K562 (cell line): ENCODE results near the gene ERVFRD-1.

Source experiments
- CEBPB ChIP-seq: fragments of 450-650 bp; IDR thresholded peaks from 2 replicates; pipeline ENCODE4 v1.6.1; 2016; ENCODE audit warnings: missing genetic modification characterization, missing compliant biosample characterization
- FIP1L1 ChIP-seq: fragments of 200-400 bp; formaldehyde crosslinking; IDR thresholded peaks from 2 replicates; pipeline ENCODE4 v1.6.1; 2018; ENCODE audit warnings: mild to moderate bottlenecking, low read depth, low read length; ENCODE audit not compliant: poor library complexity, severe bottlenecking
- MCM7 ChIP-seq, 2 experiments: fragments of 450-650 bp; IDR thresholded peaks; 2 replicates each; pipeline ENCODE4 v1.6.1; 2016 to 2018
- NFE2L1 ChIP-seq: fragments of 450-650 bp; IDR thresholded peaks from 2 replicates; pipeline ENCODE4 v1.6.1; 2016; ENCODE audit warnings: missing genetic modification characterization, low read depth, mild to moderate bottlenecking, missing compliant biosample characterization, moderate library complexity, borderline replicate concordance
- PHF8 ChIP-seq: fragments of 200-600 bp; sonication (generic); IDR thresholded peaks from 2 replicates; pipeline ENCODE4 v1.6.1; 2012; ENCODE audit warnings: mixed run types, mild to moderate bottlenecking, inconsistent platforms, low read length, moderate library complexity, borderline replicate concordance
- TF ChIP-seq, protein P1 (sequence below), 3 experiments: IDR thresholded peaks in 2 of 3; conservative IDR thresholded peaks in 1 of 3; 2 replicates each; pipeline ENCODE4 v1.5.1; 2011 to 2012; ENCODE audit warnings: low read length in 3 of 3, mild to moderate bottlenecking in 3 of 3, control low read depth in 2 of 3, improper control_type of control experiment in 1 of 3, inconsistent platforms in 1 of 3, low read depth in 1 of 3, mixed read lengths in 1 of 3, moderate library complexity in 1 of 3; ENCODE audit not compliant: insufficient read depth in 2 of 3
- TF ChIP-seq, protein P2 (sequence below): sonication (generic); formaldehyde crosslinking; IDR thresholded peaks from 2 replicates; pipeline ENCODE4 v1.9.0; 2022; ENCODE audit warnings: mild to moderate bottlenecking, missing genetic modification reagents
- TF ChIP-seq, protein P3 (sequence below): fragments of 250-450 bp; sonication (Bioruptor Pico); IDR thresholded peaks from 2 replicates; pipeline ENCODE4 v1.4.0; 2020

DNA sequence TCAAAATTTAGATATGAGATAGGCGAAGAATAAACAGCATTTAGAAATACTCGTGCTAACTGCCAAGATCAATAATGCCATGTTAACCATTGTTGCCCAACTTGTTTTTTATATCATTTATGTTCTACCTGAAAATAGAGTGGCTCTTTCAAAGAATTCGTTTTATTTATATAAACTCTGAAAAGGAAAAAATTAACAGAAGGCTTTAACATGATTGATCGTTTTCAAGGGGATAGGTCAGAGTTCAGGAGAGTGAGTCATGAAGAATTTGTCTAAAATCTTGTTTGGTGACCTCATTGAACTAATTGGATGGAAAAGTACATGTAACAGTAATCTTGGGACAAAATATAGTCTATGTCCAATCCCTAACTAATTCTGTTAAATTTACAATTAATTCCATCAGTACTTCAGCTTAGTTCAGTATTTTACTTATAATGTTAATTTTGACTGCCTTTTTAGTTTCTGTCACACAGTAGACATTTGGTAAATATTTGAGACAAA lies 56.3 kb downstream of the ERVFRD-1 start:
- TF ChIP-seq, protein P1, sequence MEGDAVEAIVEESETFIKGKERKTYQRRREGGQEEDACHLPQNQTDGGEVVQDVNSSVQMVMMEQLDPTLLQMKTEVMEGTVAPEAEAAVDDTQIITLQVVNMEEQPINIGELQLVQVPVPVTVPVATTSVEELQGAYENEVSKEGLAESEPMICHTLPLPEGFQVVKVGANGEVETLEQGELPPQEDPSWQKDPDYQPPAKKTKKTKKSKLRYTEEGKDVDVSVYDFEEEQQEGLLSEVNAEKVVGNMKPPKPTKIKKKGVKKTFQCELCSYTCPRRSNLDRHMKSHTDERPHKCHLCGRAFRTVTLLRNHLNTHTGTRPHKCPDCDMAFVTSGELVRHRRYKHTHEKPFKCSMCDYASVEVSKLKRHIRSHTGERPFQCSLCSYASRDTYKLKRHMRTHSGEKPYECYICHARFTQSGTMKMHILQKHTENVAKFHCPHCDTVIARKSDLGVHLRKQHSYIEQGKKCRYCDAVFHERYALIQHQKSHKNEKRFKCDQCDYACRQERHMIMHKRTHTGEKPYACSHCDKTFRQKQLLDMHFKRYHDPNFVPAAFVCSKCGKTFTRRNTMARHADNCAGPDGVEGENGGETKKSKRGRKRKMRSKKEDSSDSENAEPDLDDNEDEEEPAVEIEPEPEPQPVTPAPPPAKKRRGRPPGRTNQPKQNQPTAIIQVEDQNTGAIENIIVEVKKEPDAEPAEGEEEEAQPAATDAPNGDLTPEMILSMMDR (IDR thresholded peaks at IDR 0.05 in 2 of 3, conservative IDR thresholded peaks at IDR 0.05 in 1 of 3; ENCODE audit: insufficient read depth in 2 of 3, low read depth in 1 of 3, low read length in 3 of 3): no peak
- TF ChIP-seq, protein P2, sequence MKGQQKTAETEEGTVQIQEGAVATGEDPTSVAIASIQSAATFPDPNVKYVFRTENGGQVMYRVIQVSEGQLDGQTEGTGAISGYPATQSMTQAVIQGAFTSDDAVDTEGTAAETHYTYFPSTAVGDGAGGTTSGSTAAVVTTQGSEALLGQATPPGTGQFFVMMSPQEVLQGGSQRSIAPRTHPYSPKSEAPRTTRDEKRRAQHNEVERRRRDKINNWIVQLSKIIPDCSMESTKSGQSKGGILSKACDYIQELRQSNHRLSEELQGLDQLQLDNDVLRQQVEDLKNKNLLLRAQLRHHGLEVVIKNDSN (CRISPR knock-in tag): no peak
- TF ChIP-seq CEBPB (tag) (no peak), NFE2L1 (tag) (no peak), PHF8 (no peak), FIP1L1 (no peak), MCM7 (IDR thresholded peaks at IDR 0.05) (no peak)
- TF ChIP-seq, protein P3, sequence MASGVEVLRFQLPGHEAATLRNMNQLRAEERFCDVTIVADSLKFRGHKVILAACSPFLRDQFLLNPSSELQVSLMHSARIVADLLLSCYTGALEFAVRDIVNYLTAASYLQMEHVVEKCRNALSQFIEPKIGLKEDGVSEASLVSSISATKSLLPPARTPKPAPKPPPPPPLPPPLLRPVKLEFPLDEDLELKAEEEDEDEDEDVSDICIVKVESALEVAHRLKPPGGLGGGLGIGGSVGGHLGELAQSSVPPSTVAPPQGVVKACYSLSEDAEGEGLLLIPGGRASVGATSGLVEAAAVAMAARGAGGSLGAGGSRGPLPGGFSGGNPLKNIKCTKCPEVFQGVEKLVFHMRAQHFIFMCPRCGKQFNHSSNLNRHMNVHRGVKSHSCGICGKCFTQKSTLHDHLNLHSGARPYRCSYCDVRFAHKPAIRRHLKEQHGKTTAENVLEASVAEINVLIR: no peak
